GM12878 (cell line): Measurements from ENCODE around the gene TMEM17.

ENCODE experiments used
- CBFB ChIP-seq: IDR thresholded peaks from 2 replicates; pipeline ENCODE4 v1.6.1; 2016; ENCODE audit warnings: antibody characterized with exemption, low read depth
- CHD2 ChIP-seq: IDR thresholded peaks from 2 replicates; pipeline ENCODE4 v1.6.1; 2011; ENCODE audit warnings: low read depth, low read length, improper control_type of control experiment, borderline replicate concordance
- CTCF ChIP-seq, 3 experiments: IDR thresholded peaks in 2 of 3; conservative IDR thresholded peaks in 1 of 3; 2 replicates each; pipeline ENCODE4 v1.5.1; 2011; ENCODE audit warnings: low read depth in 3 of 3, low read length in 3 of 3, mild to moderate bottlenecking in 3 of 3, control low read depth in 2 of 3, moderate library complexity in 2 of 3, inconsistent platforms in 1 of 3, mixed read lengths in 1 of 3; ENCODE audit not compliant: control insufficient read depth in 2 of 3, insufficient read depth in 1 of 3; ENCODE audit errors: extremely low read depth in 1 of 3
- EZH2 ChIP-seq: IDR thresholded peaks from 2 replicates; pipeline ENCODE4 v1.6.1; 2012; ENCODE audit warnings: low read depth, mild to moderate bottlenecking, control low read depth, inconsistent platforms, low read length, borderline replicate concordance; ENCODE audit not compliant: control insufficient read depth
- MYC ChIP-seq: IDR thresholded peaks from 2 replicates; pipeline ENCODE4 v1.6.1; 2011; ENCODE audit warnings: mild to moderate bottlenecking, low read length, moderate library complexity, inconsistent platforms; ENCODE audit not compliant: insufficient read depth, insufficient replicate concordance, insufficient read length, severe bottlenecking
- SUZ12 ChIP-seq: fragments of 200-600 bp; sonication (generic); IDR thresholded peaks from one replicate; pipeline ENCODE4 v1.6.1; 2018; ENCODE audit warnings: antibody characterized with exemption, mild to moderate bottlenecking; ENCODE audit not compliant: unreplicated experiment

GRCh38 chr2:62465741-62466502 lies 40.1 kb downstream of the TMEM17 start:
- no peak for TF ChIP-seq SUZ12
- TF ChIP-seq MYC = no peak
- no peak for TF ChIP-seq CTCF (IDR thresholded peaks at IDR 0.05 in 2 of 3, conservative IDR thresholded peaks at IDR 0.05 in 1 of 3; ENCODE audit: control insufficient read depth in 2 of 3, extremely low read depth in 1 of 3, insufficient read depth in 1 of 3, low read depth in 3 of 3, low read length in 3 of 3)
- no peak for TF ChIP-seq CBFB
- no peak for TF ChIP-seq CHD2
- no peak for TF ChIP-seq EZH2
